Caco-2 (cell line): ENCODE measurements around the gene PSORS1C2. TPM values are rescaled to one million over a fixed set of nuclear protein-coding genes. Genes with fewer than 3 reads are reported as not detected.
A peak's percentile ranks its signal among the peaks of the same experiment; 100 is the strongest.

Experiments
- BruUV-seq: library from RNA; stranded (reverse); fragments of 400-500 nt; replicated peaks from 2 replicates; lab custom pipeline; 2021; lab: Mats Ljungman, UMichigan
- CTCF ChIA-PET: fragments of 300-600 bp; sonication (Branson Sonifier 250); formaldehyde crosslinking; loops from one replicate; lab custom pipeline; 2022; ENCODE audit warnings: antibody characterized with exemption; lab: Charles Lee
- POLR2A ChIA-PET: fragments of 300-600 bp; sonication (Branson Sonifier 250); formaldehyde crosslinking; loops from one replicate; lab custom pipeline; 2022; ENCODE audit warnings: antibody characterized with exemption; lab: Charles Lee
- DNase-seq, 2 experiments: peaks; one replicate each; pipeline versions ENCODE4 v3.0.0 to v3.0.0-alpha.2; 2020 to 2022
- H3K27me3 ChIP-seq: replicated peaks from 2 replicates; pipeline ENCODE4 v1.6.0; 2011; ENCODE audit warnings: low read length; ENCODE audit not compliant: control insufficient read depth, insufficient read depth
- H3K36me3 ChIP-seq: 2 replicates; pipeline ENCODE4 v1.5.1; 2011; ENCODE audit warnings: low read length; ENCODE audit not compliant: control insufficient read depth, insufficient read depth
- H3K4me1 ChIP-seq: fragments of 250-450 bp; sonication (Bioruptor Pico); 2 replicates; pipeline ENCODE4 v1.5.1; 2020; ENCODE audit warnings: mild to moderate bottlenecking
- H3K4me3 ChIP-seq: 2 replicates; pipeline ENCODE4 v1.5.1; 2011; ENCODE audit warnings: low read depth, mild to moderate bottlenecking, control low read depth, low read length
- H3K9me3 ChIP-seq: fragments of 250-450 bp; sonication (Bioruptor Pico); 2 replicates; pipeline ENCODE4 v1.5.1; 2020; ENCODE audit warnings: mild to moderate bottlenecking, moderate library complexity
- H3K27ac Mint-ChIP-seq: one replicate; pipeline ENCODE4 v1.8.0; 2022; ENCODE audit warnings: mixed read lengths; ENCODE audit not compliant: unreplicated experiment
- H3K27me3 Mint-ChIP-seq: one replicate; pipeline ENCODE4 v1.8.0; 2022; ENCODE audit warnings: mixed read lengths; ENCODE audit not compliant: insufficient read depth, unreplicated experiment
- H3K36me3 Mint-ChIP-seq: one replicate; pipeline ENCODE4 v1.8.0; 2022; ENCODE audit warnings: mild to moderate bottlenecking, mixed read lengths; ENCODE audit not compliant: insufficient read depth, unreplicated experiment
- H3K4me1 Mint-ChIP-seq: one replicate; pipeline ENCODE4 v1.8.0; 2022; ENCODE audit warnings: low read depth, mixed read lengths; ENCODE audit not compliant: unreplicated experiment
- H3K4me3 Mint-ChIP-seq: one replicate; pipeline ENCODE4 v1.8.0; 2022; ENCODE audit warnings: mild to moderate bottlenecking, moderate library complexity, mixed read lengths; ENCODE audit not compliant: unreplicated experiment
- H3K9me3 Mint-ChIP-seq: one replicate; pipeline ENCODE4 v1.8.0; 2022; ENCODE audit warnings: mixed read lengths; ENCODE audit not compliant: unreplicated experiment
- CTCF ChIP-seq, 2 experiments: fragments of 200-600 bp in 1 of 2; IDR thresholded peaks; 1 replicate in 1 of 2; 2 replicates in 1 of 2; pipeline versions ENCODE4 v1.5.1 to v1.8.0; 2011 to 2022; ENCODE audit warnings: antibody characterized with exemption in 1 of 2, control low read depth in 1 of 2, inconsistent platforms in 1 of 2, low read depth in 1 of 2, low read length in 1 of 2, mild to moderate bottlenecking in 1 of 2, moderate library complexity in 1 of 2; ENCODE audit not compliant: insufficient read depth in 1 of 2, severe bottlenecking in 1 of 2, unreplicated experiment in 1 of 2
- intact Hi-C: fragments of 100-400 bp; cut with micrococcal nuclease; formaldehyde crosslinking; loops from one replicate; pipeline ENCODE4 v1.10.0; 2022; ENCODE audit not compliant: unreplicated experiment
- total RNA-seq: library from RNA; stranded (reverse); gene quantifications from 2 replicates; pipeline ENCODE4 v1.2.3, GENCODE V29; 2022

The PSORS1C2 gene
- total RNA-seq, 1 experiment from 2014 or later = not detected

GRCh38 chr6:31143148-31143547, 4.3 kb upstream of the PSORS1C2 start:
- intact Hi-C loops = no loop called here
- no peaks in the 10 kb centered on the region for H3K36me3 ChIP-seq
- Mint-ChIP-seq H3K4me1 (peaks cover 7% of the 10 kb centered on the region), H3K4me3 (no peak overlapping the region), H3K9me3 (no peaks in the 10 kb centered on the region), H3K27me3 (no peaks in the 10 kb centered on the region), H3K27ac (no peak overlapping the region), H3K36me3 (peaks cover 9% of the 10 kb centered on the region)
- H3K4me3 ChIP-seq = no peak overlapping the region
- no peaks in the 10 kb centered on the region for H3K27me3 ChIP-seq
- CTCF ChIA-PET = interaction anchor here (1.5 kb wide), 1 partner anchor 56 kb away, joined by 3 read pairs; no protein-coding TSS in a partner anchor
- BruUV-seq = no TSS peak
- H3K9me3 ChIP-seq = no peaks in the 10 kb centered on the region
- no peaks in the 10 kb centered on the region for H3K4me1 ChIP-seq
- TF ChIP-seq CTCF (IDR thresholded peaks at IDR 0.05; ENCODE audit: insufficient read depth in 1 of 2, low read depth in 1 of 2, low read length in 1 of 2, severe bottlenecking in 1 of 2, unreplicated experiment in 1 of 2) = no peak
- POLR2A ChIA-PET = no interaction called here
- no peak for DNase-seq

- BruUV-seq = TSS peak; percentile 29
- Histone ChIP-seq H3K27me3 (no peaks in the 10 kb centered on the region), H3K4me3 (no peak overlapping the region), H3K36me3 (no peaks in the 10 kb centered on the region), H3K9me3 (no peaks in the 10 kb centered on the region), H3K4me1 (0 out of 2 replicates have a peak, but pooled peaks cover 3% of the 10 kb centered on the region)
- no peak for DNase-seq
- ChIA-PET POLR2A (no interaction called here), CTCF (no interaction called here)
- TF ChIP-seq CTCF (IDR thresholded peaks at IDR 0.05; ENCODE audit: insufficient read depth in 1 of 2, low read depth in 1 of 2, low read length in 1 of 2, severe bottlenecking in 1 of 2, unreplicated experiment in 1 of 2) = no peak
- Mint-ChIP-seq H3K36me3 (peaks cover 9% of the 10 kb centered on the region), H3K27me3 (no peaks in the 10 kb centered on the region), H3K4me3 (no peak overlapping the region), H3K9me3 (no peaks in the 10 kb centered on the region), H3K4me1 (peaks cover 12% of the 10 kb centered on the region), H3K27ac (no peak overlapping the region)
- intact Hi-C loops = no loop called here
Observed at GRCh38 chr6:31142361-31142761, 3.5 kb upstream of the PSORS1C2 start.

GRCh38 chr6:31140643-31141042, 1.8 kb upstream of the PSORS1C2 start:
- no peak for TF ChIP-seq CTCF (IDR thresholded peaks at IDR 0.05; ENCODE audit: insufficient read depth in 1 of 2, low read depth in 1 of 2, low read length in 1 of 2, severe bottlenecking in 1 of 2, unreplicated experiment in 1 of 2)
- Histone ChIP-seq H3K27me3 (no peaks in the 10 kb centered on the region), H3K4me3 (no peak overlapping the region), H3K9me3 (no peaks in the 10 kb centered on the region), H3K36me3 (no peaks in the 10 kb centered on the region), H3K4me1 (0 out of 2 replicates have a peak, but pooled peaks cover 3% of the 10 kb centered on the region)
- intact Hi-C loops = no loop called here
- Mint-ChIP-seq H3K9me3 (no peaks in the 10 kb centered on the region), H3K4me1 (peaks cover 13% of the 10 kb centered on the region), H3K4me3 (no peak overlapping the region), H3K36me3 (peaks cover 9% of the 10 kb centered on the region), H3K27ac (no peak overlapping the region), H3K27me3 (no peaks in the 10 kb centered on the region)
- POLR2A ChIA-PET = no interaction called here
- no peak for DNase-seq
- CTCF ChIA-PET = interaction anchor here (0.6 to 0.7 kb wide), 2 partner anchors 53 to 450 kb away, joined by 3 read pairs; partner anchors contain the start of gene NRM
- BruUV-seq = no TSS peak
